H1 (cell line): ENCODE data around the gene AVPR1A. TPM values are rescaled to one million over a fixed set of nuclear protein-coding genes. Genes with fewer than 3 reads are reported as not detected.

Experiments used
- CTCF ChIA-PET: fragments of 300-600 bp; sonication (Branson Sonifier 250); formaldehyde crosslinking; loops from one replicate; lab custom pipeline; 2021; ENCODE audit not compliant: partially characterized antibody; lab: Charles Lee
- POLR2A ChIA-PET: fragments of 300-600 bp; sonication (Branson Sonifier 250); formaldehyde crosslinking; loops from one replicate; lab custom pipeline; 2021; ENCODE audit warnings: inconsistent platforms; ENCODE audit not compliant: partially characterized antibody; lab: Charles Lee
- DNase-seq, 2 experiments: peaks; one replicate each; pipeline versions ENCODE4 v3.0.0 to v3.0.0-alpha.2; 2010 to 2022; ENCODE audit warnings: low spot score in 2 of 2, low read depth in 1 of 2, mixed read lengths in 1 of 2
- FAIRE-seq: peaks from 2 replicates; lab custom pipeline; 2011; peaks lifted over from hg19 to GRCh38; lab: Jason Lieb, UNC
- H2AFZ ChIP-seq: 2 replicates; pipeline ENCODE4 v1.8.1; 2012; ENCODE audit warnings: low read length, inconsistent platforms
- H2AK5ac ChIP-seq: 2 replicates; pipeline ENCODE4 v1.6.1; 2013; ENCODE audit warnings: low read depth, low read length
- H2BK120ac ChIP-seq: replicated peaks from 2 replicates; pipeline ENCODE3; 2013; ENCODE audit warnings: low read depth, low read length, inconsistent platforms
- H2BK12ac ChIP-seq: 2 replicates; pipeline ENCODE4 v1.6.1; 2013; ENCODE audit warnings: low read depth, low read length
- H2BK15ac ChIP-seq: 2 replicates; pipeline ENCODE4 v1.6.1; 2013; ENCODE audit warnings: low read length
- H2BK20ac ChIP-seq: 2 replicates; pipeline ENCODE4 v1.6.1; 2013; ENCODE audit warnings: low read length
- H2BK5ac ChIP-seq: 2 replicates; pipeline ENCODE4 v1.6.1; 2013; ENCODE audit warnings: low read depth, low read length
- H3K14ac ChIP-seq: 2 replicates; pipeline ENCODE4 v1.6.1; 2013; ENCODE audit warnings: inconsistent platforms; ENCODE audit not compliant: insufficient read length
- H3K18ac ChIP-seq: 2 replicates; pipeline ENCODE4 v1.6.1; 2013; ENCODE audit warnings: low read length; ENCODE audit errors: extremely low read depth
- H3K23ac ChIP-seq: 2 replicates; pipeline ENCODE4 v1.6.1; 2013; ENCODE audit warnings: inconsistent platforms; ENCODE audit not compliant: insufficient read length
- H3K23me2 ChIP-seq: 2 replicates; pipeline ENCODE4 v1.6.1; 2013; ENCODE audit warnings: low read depth, low read length
- H3K27ac ChIP-seq: 2 replicates; pipeline ENCODE4 v1.6.1; 2011; ENCODE audit warnings: low read depth, low read length, inconsistent platforms
- H3K27me3 ChIP-seq, 4 experiments: replicated peaks in 1 of 4; 1 replicate in 1 of 4; 2 replicates in 3 of 4; pipeline versions ENCODE4 v1.6.1 to v1.8.1; 2011 to 2013; ENCODE audit warnings: low read length in 3 of 4, mild to moderate bottlenecking in 3 of 4, inconsistent platforms in 2 of 4, mixed read lengths in 2 of 4, moderate library complexity in 1 of 4; ENCODE audit not compliant: control insufficient read depth in 3 of 4, insufficient read depth in 3 of 4; ENCODE audit errors: extremely low read depth in 1 of 4
- H3K36me3 ChIP-seq, 4 experiments: 2 replicates each; pipeline versions ENCODE4 v1.6.1 to v1.8.1; 2011 to 2013; ENCODE audit warnings: mild to moderate bottlenecking in 4 of 4, low read length in 3 of 4, moderate library complexity in 2 of 4, control low read depth in 1 of 4, inconsistent platforms in 1 of 4; ENCODE audit not compliant: insufficient read depth in 4 of 4, control insufficient read depth in 2 of 4
- H3K4ac ChIP-seq: replicated peaks from 2 replicates; pipeline ENCODE3; 2013; ENCODE audit warnings: low read length, low read depth, mixed read lengths, inconsistent platforms; ENCODE audit not compliant: insufficient read length
- H3K4me1 ChIP-seq, 4 experiments: replicated peaks in 1 of 4; 1 replicate in 1 of 4; 2 replicates in 3 of 4; pipeline versions ENCODE4 v1.6.1 to v1.8.1; 2011 to 2013; ENCODE audit warnings: low read length in 3 of 4, inconsistent platforms in 2 of 4, mixed read lengths in 1 of 4; ENCODE audit not compliant: insufficient read depth in 4 of 4, control insufficient read depth in 3 of 4
- H3K4me2 ChIP-seq, 2 experiments: 2 replicates each; pipeline versions ENCODE4 v1.6.1 to v1.8.1; 2011 to 2013; ENCODE audit warnings: low read depth in 2 of 2, low read length in 2 of 2, control low read depth in 1 of 2, inconsistent platforms in 1 of 2, mild to moderate bottlenecking in 1 of 2; ENCODE audit not compliant: insufficient read depth in 1 of 2
- H3K4me3 ChIP-seq, 4 experiments: fragments of 200-600, 300-600 bp in 1 of 4; sonication (generic), shearing (Covaris generic), sonication (Bioruptor Twin) in 1 of 4; 2 replicates each; pipeline versions ENCODE4 v1.5.1 to v1.8.1; 2011 to 2016; ENCODE audit warnings: low read length in 4 of 4, low read depth in 3 of 4, control low read depth in 2 of 4, inconsistent platforms in 2 of 4, mild to moderate bottlenecking in 2 of 4, mixed read lengths in 1 of 4, moderate library complexity in 1 of 4; ENCODE audit not compliant: insufficient read depth in 2 of 4; ENCODE audit errors: extremely low read depth in 1 of 4
- H3K56ac ChIP-seq: replicated peaks from 2 replicates; pipeline ENCODE3; 2013; ENCODE audit warnings: low read depth, mild to moderate bottlenecking, mixed read lengths, low read length, inconsistent platforms; ENCODE audit not compliant: insufficient read length
- H3K79me1 ChIP-seq: 2 replicates; pipeline ENCODE4 v1.6.1; 2013; ENCODE audit warnings: low read depth, low read length, control low read depth
- H3K79me2 ChIP-seq, 2 experiments: 2 replicates each; pipeline versions ENCODE4 v1.6.1 to v1.8.1; 2012 to 2013; ENCODE audit warnings: low read length in 2 of 2, mild to moderate bottlenecking in 2 of 2, inconsistent platforms in 1 of 2; ENCODE audit not compliant: insufficient read depth in 2 of 2, control insufficient read depth in 1 of 2
- H3K9ac ChIP-seq, 4 experiments: replicated peaks in 1 of 4; 1 replicate in 1 of 4; 2 replicates in 3 of 4; pipeline versions ENCODE4 v1.6.1 to v1.8.1; 2011 to 2013; ENCODE audit warnings: low read depth in 3 of 4, low read length in 3 of 4, control low read depth in 2 of 4, mild to moderate bottlenecking in 2 of 4, moderate library complexity in 2 of 4, inconsistent platforms in 1 of 4; ENCODE audit errors: extremely low read depth in 1 of 4
- H3K9me3 ChIP-seq, 2 experiments: 2 replicates each; pipeline versions ENCODE4 v1.6.1 to v1.8.1; 2012 to 2013; ENCODE audit warnings: mild to moderate bottlenecking in 2 of 2, moderate library complexity in 2 of 2, control low read depth in 1 of 2, inconsistent platforms in 1 of 2, low read depth in 1 of 2, low read length in 1 of 2, mixed read lengths in 1 of 2; ENCODE audit not compliant: insufficient read depth in 2 of 2
- H4K20me1 ChIP-seq, 2 experiments: replicated peaks in 1 of 2; 2 replicates each; pipeline versions ENCODE3 to v1.8.1; 2011 to 2013; ENCODE audit warnings: inconsistent platforms in 2 of 2, low read length in 2 of 2, mild to moderate bottlenecking in 1 of 2; ENCODE audit not compliant: insufficient read depth in 2 of 2, control insufficient read depth in 1 of 2
- H4K5ac ChIP-seq: 2 replicates; pipeline ENCODE4 v1.6.1; 2013; ENCODE audit warnings: low read length, low read depth, mixed read lengths, inconsistent platforms; ENCODE audit not compliant: insufficient read length
- H4K8ac ChIP-seq: 2 replicates; pipeline ENCODE4 v1.8.0; 2013; ENCODE audit warnings: mild to moderate bottlenecking, moderate library complexity, low read length, inconsistent platforms; ENCODE audit not compliant: insufficient read depth; ENCODE audit errors: extremely low read depth
- H4K91ac ChIP-seq: replicated peaks from 2 replicates; pipeline ENCODE3; 2013; ENCODE audit warnings: low read length, mixed read lengths, inconsistent platforms; ENCODE audit not compliant: insufficient read length
- BACH1 ChIP-seq: IDR thresholded peaks from 2 replicates; pipeline ENCODE4 v1.6.1; 2012; ENCODE audit warnings: low read length, improper control_type of control experiment
- BRCA1 ChIP-seq: IDR thresholded peaks from 2 replicates; pipeline ENCODE4 v1.6.1; 2012; ENCODE audit warnings: low read depth, low read length, improper control_type of control experiment
- CHD1 ChIP-seq: IDR thresholded peaks from 2 replicates; pipeline ENCODE4 v1.6.1; 2012; ENCODE audit warnings: low read depth, low read length, improper control_type of control experiment
- GABPA ChIP-seq: IDR thresholded peaks from 2 replicates; pipeline ENCODE4 v1.6.1; 2011; ENCODE audit warnings: mild to moderate bottlenecking, low read length, moderate library complexity, borderline replicate concordance; ENCODE audit not compliant: insufficient read depth
- KDM1A ChIP-seq: fragments of 200-600, 300-600 bp; sonication (generic); IDR thresholded peaks from 2 replicates; pipeline ENCODE4 v1.7.1; 2016; ENCODE audit warnings: mild to moderate bottlenecking, low read length, borderline replicate concordance
- KDM4A ChIP-seq: IDR thresholded peaks from one replicate; pipeline ENCODE4 v1.7.1; 2012; ENCODE audit warnings: low read depth, mild to moderate bottlenecking, moderate library complexity, low read length, inconsistent platforms; ENCODE audit not compliant: severe bottlenecking
- PHF8 ChIP-seq: fragments of 200-600 bp; sonication (generic); conservative IDR thresholded peaks from 2 replicates; pipeline ENCODE4 v1.7.1; 2012; ENCODE audit warnings: low read depth, mild to moderate bottlenecking, inconsistent platforms, low read length, moderate library complexity
- SIRT6 ChIP-seq: IDR thresholded peaks from one replicate; pipeline ENCODE4 v1.7.1; 2012; ENCODE audit warnings: low read length, inconsistent platforms
- SP1 ChIP-seq: IDR thresholded peaks from 2 replicates; pipeline ENCODE4 v1.6.1; 2011; ENCODE audit warnings: low read depth, low read length
- SP2 ChIP-seq: IDR thresholded peaks from 2 replicates; pipeline ENCODE4 v1.6.1; 2012; ENCODE audit warnings: mild to moderate bottlenecking, low read length, inconsistent platforms
- SRF ChIP-seq: IDR thresholded peaks from 2 replicates; pipeline ENCODE4 v1.6.1; 2011; ENCODE audit warnings: mild to moderate bottlenecking, low read depth, low read length, moderate library complexity
- SUZ12 ChIP-seq: fragments of 200-600 bp; sonication (generic); IDR thresholded peaks from 2 replicates; pipeline ENCODE4 v1.6.1; 2012; ENCODE audit warnings: mild to moderate bottlenecking, inconsistent platforms, low read length, moderate library complexity, mixed read lengths
- TEAD4 ChIP-seq: IDR thresholded peaks from 2 replicates; pipeline ENCODE4 v1.6.1; 2012; ENCODE audit warnings: low read depth, low read length, inconsistent platforms, mixed read lengths
- ZNF274 ChIP-seq: IDR thresholded peaks from 2 replicates; pipeline ENCODE4 v1.7.0; 2012; ENCODE audit warnings: low read length, borderline replicate concordance; ENCODE audit errors: extremely low read depth
- WGBS, 2 experiments: shearing (Covaris generic) in 1 of 2; methylation state at CpG; one replicate each; pipeline versions ENCODE4 v1.1.6 to v1.1.7; 2013 to 2015; ENCODE audit warnings: low lambda C conversion rate in 2 of 2, mixed read lengths in 2 of 2, inconsistent platforms in 1 of 2, low coverage in 1 of 2, missing lambda C conversion rate in 1 of 2; ENCODE audit not compliant: insufficient replicate concordance in 2 of 2, insufficient coverage in 1 of 2, insufficient read length in 1 of 2; ENCODE audit errors: extremely low coverage in 1 of 2, missing lambda C conversion rate in 1 of 2; 5-methylcytosine and 5-hydroxymethylcytosine counted together
- polyA plus RNA-seq, 7 experiments: library from polyadenylated mRNA; depleted of rRNA in 3 of 7; stranded (reverse) in 5 of 7; unstranded in 2 of 7; fragments of >200 nt in 5 of 7; fragments of 200-250 nt in 2 of 7; gene quantifications; 1 replicate in 5 of 7; 2 replicates in 1 of 7; 4 replicates in 1 of 7; pipeline versions ENCODE4 v1.2.1 to v1.2.3, GENCODE V29; 2011 to 2013; ENCODE audit warnings: missing spikeins in 2 of 7, mixed read lengths in 2 of 7
- total RNA-seq: library from RNA; stranded (reverse); fragmentation: NEBNext Ultra II Directional; extraction: Animal tissue kit (Norgen Biotek cat#: 25700); gene quantifications from 2 replicates; pipeline ENCODE4 v1.2.1, GENCODE V29; 2021

AVPR1A gene
- total and polyA plus RNA-seq, 2 of the 8 experiments (the other 6 are each of a cell fraction or from before 2014, with no cell fraction given) = 0.14 to 0.20 TPM

DNA sequence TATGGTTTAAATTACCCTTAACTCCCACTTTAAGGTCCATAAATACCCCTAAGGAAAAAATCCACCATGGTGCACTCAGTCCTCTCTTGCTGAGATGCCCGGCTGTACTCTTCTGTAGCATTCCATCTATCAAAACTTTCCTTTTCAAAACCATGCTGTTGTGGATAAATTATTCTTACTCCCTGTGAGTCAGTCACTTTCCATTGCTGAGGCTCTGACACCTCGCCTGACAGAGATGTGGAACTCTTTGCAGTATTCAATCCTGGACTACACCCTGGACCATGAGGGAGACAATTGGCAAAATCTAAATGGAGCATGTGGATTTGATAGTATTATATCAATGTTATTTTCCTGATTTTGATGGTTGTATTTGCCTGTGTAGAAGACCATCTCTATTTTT lies 49.1 kb downstream of the AVPR1A start:
- no peak overlapping the region for H3K9ac ChIP-seq
- H3K18ac ChIP-seq = no peak overlapping the region
- FAIRE-seq = no peak
- no peak overlapping the region for H2AFZ ChIP-seq
- no peak overlapping the region for H4K8ac ChIP-seq
- no peak overlapping the region for H2BK15ac ChIP-seq
- H3K23ac ChIP-seq = no peak overlapping the region
- no peak overlapping the region for H2BK5ac ChIP-seq
- no peak for DNase-seq
- H2BK12ac ChIP-seq = no peak overlapping the region
- H3K14ac ChIP-seq = no peak overlapping the region
- H3K27me3 ChIP-seq = no peaks in the 10 kb centered on the region
- TF ChIP-seq SUZ12 (no peak), SRF (no peak), PHF8 (no peak), KDM1A (no peak), SP2 (no peak), ZNF274 (no peak), SIRT6 (no peak), CHD1 (no peak), BRCA1 (no peak), SP1 (no peak), GABPA (no peak), KDM4A (no peak), TEAD4 (no peak), BACH1 (no peak)
- TF ChIP-seq, all 59 proteins: peak for 0
- ChIA-PET POLR2A (no interaction called here), CTCF (no interaction called here)
- H2BK20ac ChIP-seq = no peak overlapping the region
- no peak overlapping the region for H3K56ac ChIP-seq
- H3K27ac ChIP-seq = no peak overlapping the region
- H2BK120ac ChIP-seq = no peak overlapping the region
- no peak overlapping the region for H3K4ac ChIP-seq
- no peak overlapping the region for H3K4me3 ChIP-seq
- H3K79me1 ChIP-seq = no peaks in the 10 kb centered on the region
- no peak overlapping the region for H4K5ac ChIP-seq
- no peaks in the 10 kb centered on the region for H3K23me2 ChIP-seq
- no peaks in the 10 kb centered on the region for H4K20me1 ChIP-seq
- H3K79me2 ChIP-seq = no peaks in the 10 kb centered on the region
- H3K4me2 ChIP-seq = no peak overlapping the region
- no peaks in the 10 kb centered on the region for H3K4me1 ChIP-seq
- H2AK5ac ChIP-seq = no peak overlapping the region
- 78% methylated on average over 2 of the region's 2 CpGs; no CpG with 5 or more reads in 1 of the 2 experiments for WGBS, 2 experiments
- no peak overlapping the region for H4K91ac ChIP-seq
- 0 out of 4 replicates have a peak, but pooled peaks cover 0 to 7% of the 10 kb centered on the region in 2 experiments for H3K9me3 ChIP-seq
- no peaks in the 10 kb centered on the region for H3K36me3 ChIP-seq
